HG03045 (cell line): ENCODE measurements around the gene DLL1.
A peak's percentile ranks its signal among the peaks of the same experiment; 100 is the strongest.
"Not testable (repeated sequence)": the region's sequence is repeated elsewhere in the genome, so short reads cannot be mapped to it uniquely, and the experiment has no call there.

Experiments used
- ATAC-seq: cut with Tn5 transposase; IDR thresholded peaks from one replicate; pipeline ENCODE4 v1.9.1; 2021; ENCODE audit warnings: mild to moderate bottlenecking, moderate library complexity; ENCODE audit not compliant: unreplicated experiment

Gene DLL1, protein sequence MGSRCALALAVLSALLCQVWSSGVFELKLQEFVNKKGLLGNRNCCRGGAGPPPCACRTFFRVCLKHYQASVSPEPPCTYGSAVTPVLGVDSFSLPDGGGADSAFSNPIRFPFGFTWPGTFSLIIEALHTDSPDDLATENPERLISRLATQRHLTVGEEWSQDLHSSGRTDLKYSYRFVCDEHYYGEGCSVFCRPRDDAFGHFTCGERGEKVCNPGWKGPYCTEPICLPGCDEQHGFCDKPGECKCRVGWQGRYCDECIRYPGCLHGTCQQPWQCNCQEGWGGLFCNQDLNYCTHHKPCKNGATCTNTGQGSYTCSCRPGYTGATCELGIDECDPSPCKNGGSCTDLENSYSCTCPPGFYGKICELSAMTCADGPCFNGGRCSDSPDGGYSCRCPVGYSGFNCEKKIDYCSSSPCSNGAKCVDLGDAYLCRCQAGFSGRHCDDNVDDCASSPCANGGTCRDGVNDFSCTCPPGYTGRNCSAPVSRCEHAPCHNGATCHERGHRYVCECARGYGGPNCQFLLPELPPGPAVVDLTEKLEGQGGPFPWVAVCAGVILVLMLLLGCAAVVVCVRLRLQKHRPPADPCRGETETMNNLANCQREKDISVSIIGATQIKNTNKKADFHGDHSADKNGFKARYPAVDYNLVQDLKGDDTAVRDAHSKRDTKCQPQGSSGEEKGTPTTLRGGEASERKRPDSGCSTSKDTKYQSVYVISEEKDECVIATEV

GRCh38 chr6:170290296-170291128 lies at the start of gene DLL1:
TSS of gene DLL1 (minus strand) at chr6:170291078. CDS start at chr6:170290139, 939 bp downstream.
- ATAC-seq: no peak

DNA sequence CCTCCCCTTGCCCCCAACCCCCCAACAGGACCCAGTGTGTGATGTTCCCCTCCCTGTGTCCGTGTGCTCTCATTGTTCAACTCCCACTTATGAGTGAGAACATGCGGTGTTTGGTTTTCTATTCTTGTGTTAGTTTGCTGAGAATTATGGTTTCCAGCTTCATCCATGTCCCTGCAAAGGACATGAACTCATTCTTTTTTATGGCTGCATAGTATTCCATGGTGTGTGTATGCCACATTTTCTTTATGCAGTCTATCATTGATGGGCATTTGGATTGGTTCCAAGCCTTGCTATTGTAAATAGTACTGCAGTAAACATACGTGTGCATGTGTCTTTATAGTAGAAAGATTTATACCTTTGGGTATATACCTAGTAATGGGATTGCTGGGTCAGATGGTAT lies 44.3 kb upstream of the DLL1 start:
- not testable (repeated sequence) for ATAC-seq

DNA sequence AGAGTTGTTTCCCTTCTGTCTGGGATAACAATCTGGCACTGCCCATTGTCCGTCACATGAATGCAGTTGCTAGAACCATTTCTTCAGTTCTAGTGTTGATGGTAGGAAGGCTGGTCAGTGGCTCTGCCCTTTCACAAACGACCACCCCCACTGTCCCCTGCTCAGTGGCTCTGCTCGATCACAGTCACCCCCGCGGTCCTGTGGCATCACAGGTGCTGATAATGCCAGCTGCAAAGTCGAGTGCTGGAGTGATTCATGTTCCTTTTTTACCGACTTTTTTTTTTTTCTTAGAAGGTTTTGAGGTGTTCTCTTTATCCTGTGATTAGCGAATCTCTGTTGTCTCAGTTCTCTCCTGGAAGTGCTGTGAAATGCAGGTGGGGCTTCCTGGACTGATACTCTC lies 38.4 kb upstream of the DLL1 start:
- ATAC-seq: no peak

DNA sequence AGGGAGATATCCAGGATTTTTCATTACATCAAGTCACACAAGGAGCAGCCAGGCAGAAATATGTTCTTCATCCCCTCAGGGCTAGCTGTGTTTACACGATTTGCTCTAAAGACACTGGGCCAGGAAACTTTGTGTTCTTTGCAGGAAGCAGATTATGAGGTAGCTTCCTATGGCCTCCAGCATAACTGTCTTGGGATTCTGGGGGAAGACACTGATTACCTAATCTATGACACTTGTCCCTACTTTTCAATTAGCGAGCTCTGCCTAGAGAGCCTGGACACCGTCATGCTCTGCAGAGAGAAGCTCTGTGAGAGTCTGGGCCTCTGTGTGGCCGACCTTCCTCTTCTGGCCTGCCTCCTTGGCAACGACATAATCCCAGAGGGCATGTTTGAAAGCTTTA lies 26.8 kb upstream of the DLL1 start:
- ATAC-seq: no peak

GRCh38 chr6:170317076-170317475 lies 26.2 kb upstream of the DLL1 start:
- no peak for ATAC-seq

- no peak for ATAC-seq
Measured at GRCh38 chr6:170316071-170316470, 25.2 kb upstream of the DLL1 start.

GRCh38 chr6:170314983-170315382 lies 24.1 kb upstream of the DLL1 start:
- no peak for ATAC-seq

DNA sequence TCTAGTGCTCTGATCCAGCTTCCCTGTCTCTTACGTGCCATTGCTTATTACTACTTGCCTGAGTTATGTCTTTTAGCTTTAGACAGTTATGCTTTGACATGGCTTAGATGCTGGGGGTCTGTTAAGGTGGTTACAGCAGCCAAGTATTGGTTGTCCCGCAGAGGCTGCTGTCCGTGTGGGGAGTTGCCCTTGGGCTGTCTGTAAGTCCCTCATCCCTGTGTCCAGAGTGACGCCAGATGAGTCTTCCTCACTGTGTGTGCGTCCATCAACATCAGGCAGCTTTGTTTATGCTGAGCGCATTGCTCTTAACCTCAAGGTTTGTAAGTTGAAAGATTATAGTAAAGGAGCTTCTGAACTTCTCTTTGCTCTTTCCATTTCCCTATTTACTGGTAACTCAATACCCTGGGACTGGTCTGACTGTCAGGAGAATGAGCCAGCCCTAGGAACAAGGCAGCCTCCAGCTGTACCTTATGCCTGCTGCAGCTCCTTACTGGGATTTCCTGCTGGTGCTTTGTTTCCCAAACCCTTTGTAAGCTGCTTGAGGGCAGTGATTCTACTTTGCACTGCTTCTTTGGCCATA lies 22.9 kb upstream of the DLL1 start:
- ATAC-seq: no peak

DNA sequence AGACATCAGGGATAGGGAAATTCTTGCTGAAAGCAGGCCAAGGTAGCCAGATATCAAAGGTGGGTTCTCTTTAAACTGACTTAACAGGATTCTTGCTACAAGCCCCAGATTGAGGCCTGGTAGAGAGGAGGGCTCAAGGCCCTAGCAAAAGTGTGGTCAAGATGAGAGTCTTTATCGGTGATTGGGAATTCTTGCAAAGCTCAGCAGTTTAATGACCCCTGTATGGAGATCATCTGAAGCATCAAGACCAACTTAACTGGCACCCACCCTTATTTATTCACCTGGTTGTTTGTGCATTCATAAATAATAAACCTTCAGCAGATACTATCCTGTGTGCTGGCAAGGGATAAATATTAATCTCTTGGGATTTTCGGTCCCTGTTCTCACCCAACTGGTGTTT lies 22.0 kb upstream of the DLL1 start:
- no peak for ATAC-seq

DNA sequence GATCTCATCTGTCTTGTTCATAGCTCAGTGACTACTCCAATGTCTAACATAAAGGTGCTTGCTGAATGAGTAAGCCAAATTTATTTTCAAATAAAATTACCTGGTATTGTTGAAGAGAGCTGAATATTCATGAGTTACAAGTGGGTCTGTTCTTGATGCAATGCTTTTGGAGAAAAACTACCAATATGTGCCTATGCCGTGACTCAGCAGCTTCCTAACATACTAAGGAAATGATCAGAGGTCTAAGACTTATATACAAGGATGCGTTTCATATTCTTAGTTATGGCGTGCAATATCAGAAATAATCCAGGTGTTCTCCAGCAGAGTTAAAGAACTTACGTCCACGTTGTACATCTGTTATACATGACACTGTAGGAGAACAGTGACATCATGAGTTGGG lies 20.8 kb upstream of the DLL1 start:
- ATAC-seq: no peak

- ATAC-seq: no peak
Measured at GRCh38 chr6:170308761-170309160, 17.9 kb upstream of the DLL1 start.

- ATAC-seq: no peak
Measured at GRCh38 chr6:170307080-170307545, 16.2 kb upstream of the DLL1 start.

- peak; percentile 97 for ATAC-seq
Measured at GRCh38 chr6:170306324-170307079, 15.6 kb upstream of the DLL1 start, which contains the start of gene FAM120B. TSS of gene FAM120B (plus strand) at chr6:170306758. CDS start at chr6:170317391, 10,633 bp downstream.

DNA sequence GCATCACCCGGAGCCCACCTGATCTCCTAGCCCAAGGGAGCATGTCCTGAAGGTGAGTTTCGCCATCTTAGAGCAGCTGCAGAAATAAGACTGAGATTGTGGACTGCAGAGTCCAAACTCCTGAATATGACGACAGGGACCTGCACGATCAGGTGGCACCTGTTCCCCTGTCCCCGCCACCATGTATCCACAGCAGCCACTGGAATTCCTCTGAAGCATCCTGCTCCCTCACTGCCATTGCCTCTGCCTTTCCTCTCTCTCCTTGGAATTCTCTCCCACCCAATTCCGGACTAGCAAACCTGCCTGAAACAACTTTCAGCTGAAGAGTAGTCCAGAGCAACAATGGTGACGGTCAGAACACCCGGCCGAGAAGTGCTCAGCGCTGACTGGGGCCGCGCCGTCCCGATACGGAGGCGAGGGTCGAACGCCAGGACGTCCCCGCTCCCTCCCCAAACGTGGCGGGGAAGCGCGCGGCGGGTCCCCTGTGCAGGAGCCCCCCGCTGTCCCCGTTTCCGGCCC lies 15.0 kb upstream of the DLL1 start:
- no peak for ATAC-seq

- ATAC-seq: no peak
Measured at GRCh38 chr6:170301184-170301583, 10.3 kb upstream of the DLL1 start.

DNA sequence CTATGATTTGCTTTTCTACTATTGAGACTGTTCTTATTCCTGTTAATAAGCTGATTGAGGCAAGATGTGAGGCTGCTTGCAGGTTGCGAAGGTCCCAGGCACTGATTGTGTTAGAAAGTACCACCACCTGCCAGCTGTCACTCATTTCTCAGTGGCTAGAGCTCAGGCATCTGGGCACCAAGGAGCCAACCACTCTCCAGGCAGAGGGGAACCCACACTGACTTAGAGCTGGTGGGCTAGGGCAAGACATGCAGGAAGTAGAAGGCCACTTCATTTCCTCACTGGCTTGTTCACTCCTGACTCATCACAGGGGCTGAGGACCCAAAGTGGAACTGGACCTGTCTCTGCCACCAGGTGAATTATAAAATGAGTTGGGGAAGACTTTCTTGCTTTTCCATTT lies 7.8 kb upstream of the DLL1 start:
- ATAC-seq: no peak

- no peak for ATAC-seq
Measured at GRCh38 chr6:170297576-170298330, 6.9 kb upstream of the DLL1 start.

DNA sequence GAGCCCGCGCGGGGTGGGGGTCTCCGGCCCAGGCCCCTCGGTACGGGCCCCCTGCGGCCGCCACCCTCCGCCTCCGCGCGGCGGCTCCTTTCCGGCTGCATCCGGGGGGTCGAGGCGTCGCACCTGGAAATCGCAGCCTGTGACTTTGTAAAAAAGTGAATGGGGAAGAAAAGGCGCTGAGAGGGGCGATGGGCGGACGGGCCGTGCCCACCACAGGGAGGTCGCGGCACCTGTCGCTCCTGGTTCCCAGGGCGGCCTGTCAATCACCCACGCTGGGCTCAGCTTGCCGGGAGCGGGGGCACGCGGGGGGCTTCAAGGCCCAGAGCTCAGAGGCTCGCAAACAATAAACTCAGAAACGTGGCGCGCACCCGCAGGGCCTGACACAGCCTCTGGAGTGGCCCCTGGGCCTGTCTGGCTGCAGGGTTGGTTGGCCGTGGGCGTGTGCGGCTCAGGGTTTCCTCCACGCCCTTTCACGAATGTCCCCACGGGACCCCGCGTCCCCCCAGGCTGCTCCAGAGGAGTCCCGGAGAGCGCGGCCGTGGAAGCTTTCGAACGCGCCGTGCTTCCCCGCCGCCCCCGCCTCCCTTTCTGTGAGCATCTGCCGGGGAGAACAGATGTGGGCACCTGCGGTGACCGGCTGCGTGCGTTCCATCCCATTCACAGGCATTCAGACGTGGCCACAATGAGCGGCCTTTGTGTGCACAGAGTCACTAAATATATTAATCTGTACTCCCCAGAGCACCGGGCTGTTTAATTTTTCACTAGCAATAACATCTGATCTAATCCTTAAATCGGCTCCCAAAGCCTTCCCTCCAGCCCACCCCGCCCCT lies 6.1 kb upstream of the DLL1 start:
- no peak for ATAC-seq
